Spleen (tissue), 11 donors: ENCODE data around the gene ZNRF2. TPM values are rescaled to one million over a fixed set of nuclear protein-coding genes. Genes with fewer than 3 reads are reported as not detected.
"Not testable (repeated sequence)": the region's sequence is repeated elsewhere in the genome, so short reads cannot be mapped to it uniquely, and the experiment has no call there.

ENCODE experiments used
- DNase-seq: peaks from one replicate; pipeline ENCODE4 v3.0.0-alpha.2; 2020
- H3K27ac ChIP-seq, 8 donors: fragments of 200-600 bp; sonication (generic) in 7 of 8; 1 replicate in 4 of 8; 2 replicates in 4 of 8; pipeline versions ENCODE4 v1.5.0 to v1.8.0; 2016 to 2021; ENCODE audit warnings: inconsistent platforms in 4 of 8, mild to moderate bottlenecking in 4 of 8, moderate library complexity in 1 of 8
- H3K27me3 ChIP-seq, 7 donors: fragments of 200-600 bp; sonication (generic) in 6 of 7; replicated peaks in 1 of 7; 1 replicate in 4 of 7; 2 replicates in 3 of 7; pipeline versions ENCODE4 v1.5.0 to v1.8.0; 2016 to 2021; ENCODE audit warnings: inconsistent platforms in 3 of 7, mild to moderate bottlenecking in 1 of 7
- H3K36me3 ChIP-seq, 6 donors: fragments of 200-600 bp; sonication (generic) in 5 of 6; 1 replicate in 4 of 6; 2 replicates in 2 of 6; pipeline versions ENCODE4 v1.5.0 to v1.8.0; 2016 to 2021; ENCODE audit warnings: inconsistent platforms in 2 of 6
- H3K4me1 ChIP-seq, 6 donors: fragments of 200-600 bp; sonication (generic) in 5 of 6; 1 replicate in 3 of 6; 2 replicates in 3 of 6; pipeline versions ENCODE4 v1.5.0 to v1.8.0; 2016 to 2021; ENCODE audit warnings: inconsistent platforms in 3 of 6
- H3K4me3 ChIP-seq, 8 donors: fragments of 200-600 bp; sonication (generic) in 7 of 8; 1 replicate in 4 of 8; 2 replicates in 4 of 8; pipeline versions ENCODE4 v1.5.0 to v1.8.0; 2016 to 2021; ENCODE audit warnings: inconsistent platforms in 4 of 8, mild to moderate bottlenecking in 4 of 8, moderate library complexity in 2 of 8
- H3K9me3 ChIP-seq, 8 donors: fragments of 200-600 bp; sonication (generic) in 7 of 8; 1 replicate in 4 of 8; 2 replicates in 4 of 8; pipeline versions ENCODE4 v1.5.0 to v1.8.0; 2016 to 2021; ENCODE audit warnings: inconsistent platforms in 4 of 8
- CTCF ChIP-seq, 11 experiments: fragments of 200-600 bp in 7 of 11; fragments of 450-650 bp in 4 of 11; sonication (generic) in 4 of 11; IDR thresholded peaks in 8 of 11; conservative IDR thresholded peaks in 3 of 11; 1 replicate in 7 of 11; 2 replicates in 4 of 11; pipeline versions ENCODE4 v1.4.0 to v1.8.0; 2016 to 2021; ENCODE audit warnings: antibody characterized with exemption in 11 of 11, inconsistent platforms in 4 of 11, mild to moderate bottlenecking in 1 of 11
- POLR2A ChIP-seq, 3 donors: fragments of 450-650 bp; IDR thresholded peaks; one replicate each; pipeline ENCODE4 v1.5.1; 2017; ENCODE audit warnings: antibody characterized with exemption in 3 of 3, mild to moderate bottlenecking in 1 of 3
- POLR2AphosphoS5 ChIP-seq, 3 donors: sonication (generic); formaldehyde crosslinking; IDR thresholded peaks; one replicate each; pipeline ENCODE4 v1.5.1; 2017; ENCODE audit warnings: antibody characterized with exemption in 3 of 3
- WGBS, 5 donors: extraction: QIAGEN DNeasy Blood & Tissue Kit in 3 of 5; methylation state at CpG; one replicate each; pipeline versions ENCODE4 v1.1.5 to v1.1.7; 2013 to 2018; 5-methylcytosine and 5-hydroxymethylcytosine counted together
- intact Hi-C: fragments of 100-400 bp; cut with DNase I; formaldehyde crosslinking; loops from one replicate; pipeline ENCODE4 v1.15.0; 2023; ENCODE audit warnings: low total_unique reads
- polyA plus RNA-seq, 3 donors: library from polyadenylated mRNA; stranded (reverse); fragments of 200-250 nt; gene quantifications; one replicate each; pipeline ENCODE4 v1.2.1, GENCODE V29; 2013
- total RNA-seq, 7 donors: library from RNA; depleted of rRNA in 3 of 7; stranded (reverse); fragments of >200 nt in 3 of 7; fragmentation: NEBNext Ultra II Directional in 4 of 7; extraction: Animal tissue kit (Norgen Biotek cat#: 25700) in 4 of 7; gene quantifications; one replicate each; pipeline versions ENCODE4 v1.1.0 to v1.2.1, GENCODE V29; 2016 to 2021
- donor health status: healthy with polysubstance abuse.
- donor health status: DM: no; HTN: no; CAD: no; lungs with moderate emphysema.
- donor health status: DM: no; HTN: no; CAD: no.
- donor health status: Bipolar disorder and iron deficiency.
- donor health status: healthy.
- donor health status: DM: no; HTN: no; CAD: no.
- donor health status: DM: yes; HTN: yes; CAD: no.

ZNRF2 gene
- total and polyA plus RNA-seq, 10 donors: 6.8 to 42.5 (median 28.5) TPM

DNA sequence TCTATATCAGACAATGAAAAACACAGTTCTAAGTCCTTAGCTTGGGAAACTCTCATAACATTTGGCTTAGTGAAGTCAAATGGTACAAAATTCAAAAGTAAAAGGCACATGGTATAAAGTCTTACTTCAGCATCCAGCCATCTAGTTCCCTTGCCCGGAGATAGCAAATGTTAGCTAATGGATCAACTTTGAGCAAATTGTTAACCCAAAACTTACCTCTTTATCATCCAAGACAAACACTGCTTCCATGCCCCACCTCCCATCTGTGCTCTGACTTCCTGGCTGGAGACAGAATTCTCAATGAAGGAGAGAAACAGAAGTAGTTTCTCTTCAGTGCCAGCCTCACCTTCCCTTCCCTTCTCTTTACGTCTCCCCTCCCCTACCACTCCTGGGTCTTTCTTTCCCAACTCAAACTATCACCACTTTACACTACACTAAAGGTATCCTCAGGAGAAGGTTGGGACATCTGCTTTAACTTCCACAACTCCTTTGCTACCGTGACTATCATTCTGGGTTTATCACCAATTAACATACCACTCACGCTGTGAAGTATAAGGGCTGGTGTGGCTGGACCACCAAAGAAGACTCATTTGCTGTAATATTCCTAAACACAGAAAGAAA, 21.2 kb upstream of the ZNRF2 start:
- WGBS, 5 donors: 78 to 90% (median 87%) methylated on average over 4 of the region's 4 CpGs
- Histone ChIP-seq H3K9me3 (no peaks in the 10 kb centered on the region), H3K27me3 (no peaks in the 10 kb centered on the region), H3K4me1 (no peaks in the 10 kb centered on the region), H3K36me3 (no peaks in the 10 kb centered on the region), H3K27ac (no peak overlapping the region), H3K4me3 (no peak overlapping the region)
- DNase-seq: no peak
- TF ChIP-seq CTCF (IDR thresholded peaks at IDR 0.05 in 8 of 11, conservative IDR thresholded peaks at IDR 0.05 in 3 of 11) (no peak), POLR2AphosphoS5 (IDR thresholded peaks at IDR 0.05) (no peak), POLR2A (IDR thresholded peaks at IDR 0.05) (no peak)
- intact Hi-C loops: no loop called here

- no peak for DNase-seq
- WGBS, 5 donors: 85 to 90% (median 87%) methylated on average over 4 of the region's 4 CpGs
- no peaks in the 10 kb centered on the region for H3K36me3 ChIP-seq
- no peak overlapping the region for H3K27ac ChIP-seq
- no peak for TF ChIP-seq POLR2AphosphoS5 (IDR thresholded peaks at IDR 0.05)
- TF ChIP-seq POLR2A (IDR thresholded peaks at IDR 0.05): no peak
- TF ChIP-seq CTCF (IDR thresholded peaks at IDR 0.05 in 8 of 11, conservative IDR thresholded peaks at IDR 0.05 in 3 of 11): no peak
- no peak overlapping the region for H3K4me3 ChIP-seq
- no peaks in the 10 kb centered on the region for H3K27me3 ChIP-seq
- no peaks in the 10 kb centered on the region for H3K9me3 ChIP-seq
- H3K4me1 ChIP-seq: no peaks in the 10 kb centered on the region
- intact Hi-C loops: no loop called here
Measured at GRCh38 chr7:30264052-30264451, 20.3 kb upstream of the ZNRF2 start.

DNA sequence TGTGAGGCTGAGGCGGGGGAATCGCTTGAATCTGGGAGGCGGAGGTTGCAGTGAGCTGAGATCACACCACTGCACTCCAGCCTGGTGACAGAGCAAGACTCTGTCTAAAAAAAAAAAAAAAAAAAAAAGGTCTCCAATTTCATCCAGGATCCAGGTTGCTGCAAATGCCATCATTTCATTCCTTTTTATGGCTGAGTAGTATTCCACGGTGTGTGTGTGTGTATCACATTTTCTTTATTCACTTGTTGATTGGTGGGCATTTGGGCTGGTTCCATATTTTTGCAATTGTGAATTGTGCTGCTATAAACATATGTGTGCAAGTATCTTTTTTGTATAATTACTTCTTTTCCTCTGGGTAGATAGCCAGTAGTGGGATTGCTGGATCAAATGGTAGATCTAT, 19.2 kb upstream of the ZNRF2 start:
- H3K27ac ChIP-seq, H3K4me3 ChIP-seq, DNase-seq, H3K36me3 ChIP-seq, H3K4me1 ChIP-seq, H3K9me3 ChIP-seq, H3K27me3 ChIP-seq, intact Hi-C loops: not testable (repeated sequence)
- WGBS, 5 donors: 95 to 100% (median 98%) methylated on average over 4 of the region's 4 CpGs

DNA sequence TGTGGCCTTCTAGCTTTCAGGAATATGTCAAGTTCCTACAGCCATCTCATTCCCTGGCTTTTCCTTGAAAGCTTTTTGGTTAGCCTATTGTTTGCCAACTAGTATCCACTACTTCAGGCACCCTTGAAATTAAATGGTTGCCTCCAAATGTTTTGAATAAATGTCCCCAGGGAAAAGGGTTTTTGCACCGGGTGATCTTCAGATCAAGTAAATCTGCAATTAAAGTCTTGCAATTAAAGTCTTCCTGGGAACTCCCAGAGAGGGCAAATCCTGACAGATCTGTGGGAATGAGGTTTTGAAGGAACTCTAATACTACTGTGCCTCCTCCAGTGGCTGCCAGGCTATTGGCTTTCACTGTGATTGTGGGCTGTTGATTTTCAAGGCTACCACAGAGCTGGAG, 17.7 kb upstream of the ZNRF2 start:
- DNase-seq: no peak
- H3K27me3 ChIP-seq: no peaks in the 10 kb centered on the region
- H3K4me3 ChIP-seq: no peak overlapping the region
- intact Hi-C loops: no loop called here
- H3K27ac ChIP-seq: no peak overlapping the region
- WGBS, 5 donors: 57 to 76% (median 68%) methylated on average over 1 of the region's 1 CpG
- H3K4me1 ChIP-seq: peaks cover 0 to 6% (median 0%) of the 10 kb centered on the region in 6 donors
- TF ChIP-seq POLR2A (IDR thresholded peaks at IDR 0.05) (no peak), CTCF (IDR thresholded peaks at IDR 0.05 in 8 of 11, conservative IDR thresholded peaks at IDR 0.05 in 3 of 11) (no peak), POLR2AphosphoS5 (IDR thresholded peaks at IDR 0.05) (no peak)
- no peaks in the 10 kb centered on the region for H3K9me3 ChIP-seq
- no peaks in the 10 kb centered on the region for H3K36me3 ChIP-seq

GRCh38 chr7:30268586-30268985, 15.8 kb upstream of the ZNRF2 start:
- 82 to 89% (median 87%) methylated on average over 6 of the region's 6 CpGs for WGBS, 5 donors
- no peak for TF ChIP-seq POLR2A (IDR thresholded peaks at IDR 0.05)
- TF ChIP-seq POLR2AphosphoS5 (IDR thresholded peaks at IDR 0.05): no peak
- TF ChIP-seq CTCF (IDR thresholded peaks at IDR 0.05 in 8 of 11, conservative IDR thresholded peaks at IDR 0.05 in 3 of 11): no peak
- no peaks in the 10 kb centered on the region for H3K36me3 ChIP-seq
- H3K4me1 ChIP-seq: peaks cover 0 to 6% (median 0%) of the 10 kb centered on the region in 6 donors
- H3K27ac ChIP-seq: no peak overlapping the region
- intact Hi-C loops: no loop called here
- no peak overlapping the region for H3K4me3 ChIP-seq
- no peak for DNase-seq
- no peaks in the 10 kb centered on the region for H3K9me3 ChIP-seq
- no peaks in the 10 kb centered on the region for H3K27me3 ChIP-seq
